ENCODE results near the gene GIMAP4. TPM values are rescaled to one million over a fixed set of nuclear protein-coding genes. Genes with fewer than 3 reads are reported as not detected.
"Not testable (repeated sequence)": the region's sequence is repeated elsewhere in the genome, so short reads cannot be mapped to it uniquely, and the experiment has no call there.

The GIMAP4 gene
- total RNA-seq, 1 donor from 2014 or later = 0.13 TPM

GRCh38 chr7:150610233-150610632 is 43.0 kb downstream of the GIMAP4 start:
- no peak for TF ChIP-seq CTCF (IDR thresholded peaks at IDR 0.05; ENCODE audit: insufficient read depth, low read length, poor library complexity, severe bottlenecking)
- DNase-seq (ENCODE audit: low read depth) = no peak
- no peaks in the 10 kb centered on the region for H3K27me3 ChIP-seq (ENCODE audit: control insufficient read depth, insufficient read depth, low read length)
- H3K4me3 ChIP-seq (ENCODE audit: low read depth, low read length) = no peak overlapping the region
- H3K36me3 ChIP-seq (ENCODE audit: control insufficient read depth, insufficient read depth, low read length) = no peaks in the 10 kb centered on the region

- H3K27me3 ChIP-seq (ENCODE audit: control insufficient read depth, insufficient read depth, low read length) = no peaks in the 10 kb centered on the region
- no peak for DNase-seq (ENCODE audit: low read depth)
- H3K4me3 ChIP-seq (ENCODE audit: low read depth, low read length) = no peak overlapping the region
- H3K36me3 ChIP-seq (ENCODE audit: control insufficient read depth, insufficient read depth, low read length) = no peaks in the 10 kb centered on the region
- no peak for TF ChIP-seq CTCF (IDR thresholded peaks at IDR 0.05; ENCODE audit: insufficient read depth, low read length, poor library complexity, severe bottlenecking)
These were observed 45.7 kb downstream of the GIMAP4 start for GRCh38 chr7:150612925-150613324.

- H3K4me3 ChIP-seq (ENCODE audit: low read depth, low read length) = no peak overlapping the region
- no peaks in the 10 kb centered on the region for H3K27me3 ChIP-seq (ENCODE audit: control insufficient read depth, insufficient read depth, low read length)
- no peak for TF ChIP-seq CTCF (IDR thresholded peaks at IDR 0.05; ENCODE audit: insufficient read depth, low read length, poor library complexity, severe bottlenecking)
- H3K36me3 ChIP-seq (ENCODE audit: control insufficient read depth, insufficient read depth, low read length) = no peaks in the 10 kb centered on the region
- no peak for DNase-seq (ENCODE audit: low read depth)
These were observed 46.7 kb downstream of the GIMAP4 start for GRCh38 chr7:150613880-150614279.

- DNase-seq (ENCODE audit: low read depth); H3K4me3 ChIP-seq (ENCODE audit: low read depth, low read length); H3K27me3 ChIP-seq (ENCODE audit: control insufficient read depth, insufficient read depth, low read length); H3K36me3 ChIP-seq (ENCODE audit: control insufficient read depth, insufficient read depth, low read length): not testable (repeated sequence)
These were observed 47.2 kb downstream of the GIMAP4 start for GRCh38 chr7:150614426-150614825.

- not testable (repeated sequence) for H3K36me3 ChIP-seq (ENCODE audit: control insufficient read depth, insufficient read depth, low read length); H3K4me3 ChIP-seq (ENCODE audit: low read depth, low read length); H3K27me3 ChIP-seq (ENCODE audit: control insufficient read depth, insufficient read depth, low read length); DNase-seq (ENCODE audit: low read depth)
These were observed 48.1 kb downstream of the GIMAP4 start for GRCh38 chr7:150615221-150615755.

- no peak for DNase-seq (ENCODE audit: low read depth)
- TF ChIP-seq CTCF (IDR thresholded peaks at IDR 0.05; ENCODE audit: insufficient read depth, low read length, poor library complexity, severe bottlenecking) = no peak
- H3K27me3 ChIP-seq (ENCODE audit: control insufficient read depth, insufficient read depth, low read length) = no peaks in the 10 kb centered on the region
- no peaks in the 10 kb centered on the region for H3K36me3 ChIP-seq (ENCODE audit: control insufficient read depth, insufficient read depth, low read length)
- no peak overlapping the region for H3K4me3 ChIP-seq (ENCODE audit: low read depth, low read length)
These were observed 52.9 kb downstream of the GIMAP4 start for GRCh38 chr7:150620061-150620460.

GRCh38 chr7:150620617-150621371 is 53.6 kb downstream of the GIMAP4 start:
- no peaks in the 10 kb centered on the region for H3K27me3 ChIP-seq (ENCODE audit: control insufficient read depth, insufficient read depth, low read length)
- no peak for TF ChIP-seq CTCF (IDR thresholded peaks at IDR 0.05; ENCODE audit: insufficient read depth, low read length, poor library complexity, severe bottlenecking)
- no peak for DNase-seq (ENCODE audit: low read depth)
- no peak overlapping the region for H3K4me3 ChIP-seq (ENCODE audit: low read depth, low read length)
- no peaks in the 10 kb centered on the region for H3K36me3 ChIP-seq (ENCODE audit: control insufficient read depth, insufficient read depth, low read length)

Data from kidney epithelial cell (primary cell).